Duodenal mucosa (tissue), 2 donors: ENCODE measurements around the gene PPL.

Source experiments
- H3K27ac ChIP-seq: one replicate; pipeline ENCODE4 v1.7.0; 2013; ENCODE audit warnings: low read depth, low read length
- H3K27me3 ChIP-seq, 2 donors: one replicate each; pipeline ENCODE4 v1.7.0; 2013; ENCODE audit warnings: low read length in 2 of 2, control low read depth in 1 of 2; ENCODE audit not compliant: insufficient read depth in 2 of 2, control insufficient read depth in 1 of 2
- H3K36me3 ChIP-seq, 2 donors: one replicate each; pipeline ENCODE4 v1.7.0; 2013; ENCODE audit warnings: low read length in 2 of 2, control low read depth in 1 of 2; ENCODE audit not compliant: insufficient read depth in 2 of 2, control insufficient read depth in 1 of 2
- H3K4me1 ChIP-seq, 2 donors: one replicate each; pipeline ENCODE4 v1.7.0; 2013; ENCODE audit warnings: low read length in 2 of 2, control low read depth in 1 of 2; ENCODE audit not compliant: insufficient read depth in 2 of 2, control insufficient read depth in 1 of 2
- H3K4me3 ChIP-seq, 2 donors: one replicate each; pipeline ENCODE4 v1.7.0; 2013; ENCODE audit warnings: low read length in 2 of 2, low read depth in 1 of 2
- H3K9ac ChIP-seq, 2 donors: one replicate each; pipeline ENCODE4 v1.7.0; 2013; ENCODE audit warnings: low read length in 2 of 2, low read depth in 1 of 2
- H3K9me3 ChIP-seq, 2 donors: one replicate each; pipeline ENCODE4 v1.7.0; 2013; ENCODE audit warnings: low read length in 2 of 2, control low read depth in 1 of 2; ENCODE audit not compliant: control insufficient read depth in 1 of 2

The PPL gene

GRCh38 chr16:4890026-4890425 lies 46.9 kb downstream of the PPL start:
- no peak overlapping the region for H3K9ac ChIP-seq
- H3K27me3 ChIP-seq, result no peaks in the 10 kb centered on the region
- H3K4me1 ChIP-seq, result no peaks in the 10 kb centered on the region
- no peak overlapping the region for H3K27ac ChIP-seq
- no peak overlapping the region for H3K4me3 ChIP-seq
- peaks cover 25 to 51% of the 10 kb centered on the region in 2 donors for H3K36me3 ChIP-seq
- no peaks in the 10 kb centered on the region for H3K9me3 ChIP-seq

GRCh38 chr16:4888428-4889135 lies 48.4 kb downstream of the PPL start:
- Histone ChIP-seq H3K27ac (no peak overlapping the region), H3K4me3 (no peak overlapping the region), H3K36me3 (peaks cover 39 to 65% of the 10 kb centered on the region in 2 donors), H3K27me3 (no peaks in the 10 kb centered on the region), H3K4me1 (no peaks in the 10 kb centered on the region), H3K9ac (no peak overlapping the region), H3K9me3 (no peaks in the 10 kb centered on the region)

GRCh38 chr16:4886151-4886550 lies 50.8 kb downstream of the PPL start:
- no peaks in the 10 kb centered on the region for H3K27me3 ChIP-seq
- no peaks in the 10 kb centered on the region for H3K9me3 ChIP-seq
- no peaks in the 10 kb centered on the region for H3K4me1 ChIP-seq
- H3K27ac ChIP-seq, result no peak overlapping the region
- H3K36me3 ChIP-seq, result peaks cover 57 to 80% of the 10 kb centered on the region in 2 donors
- H3K4me3 ChIP-seq, result no peak overlapping the region
- H3K9ac ChIP-seq, result no peak overlapping the region

- no peaks in the 10 kb centered on the region for H3K4me1 ChIP-seq
- no peaks in the 10 kb centered on the region for H3K9me3 ChIP-seq
- H3K27ac ChIP-seq, result no peak overlapping the region
- H3K36me3 ChIP-seq, result peaks cover 66 to 81% of the 10 kb centered on the region in 2 donors
- no peaks in the 10 kb centered on the region for H3K27me3 ChIP-seq
- H3K4me3 ChIP-seq, result no peak overlapping the region
- H3K9ac ChIP-seq, result no peak overlapping the region
Observed at GRCh38 chr16:4884972-4885874, 51.7 kb downstream of the PPL start.

GRCh38 chr16:4884209-4884608 lies 52.7 kb downstream of the PPL start:
- Histone ChIP-seq H3K36me3 (peaks cover 69 to 84% of the 10 kb centered on the region in 2 donors), H3K9ac (no peak overlapping the region), H3K9me3 (no peaks in the 10 kb centered on the region), H3K27ac (no peak overlapping the region), H3K4me3 (no peak overlapping the region), H3K27me3 (no peaks in the 10 kb centered on the region), H3K4me1 (no peaks in the 10 kb centered on the region)

GRCh38 chr16:4883501-4883900 lies 53.4 kb downstream of the PPL start:
- Histone ChIP-seq H3K4me3 (no peak overlapping the region), H3K4me1 (no peaks in the 10 kb centered on the region), H3K27me3 (no peaks in the 10 kb centered on the region), H3K9ac (no peak overlapping the region), H3K9me3 (no peaks in the 10 kb centered on the region), H3K36me3 (peaks cover 70 to 91% of the 10 kb centered on the region in 2 donors), H3K27ac (no peak overlapping the region)

GRCh38 chr16:4882633-4883285 lies 54.2 kb downstream of the PPL start:
- H3K9me3 ChIP-seq, result no peaks in the 10 kb centered on the region
- H3K9ac ChIP-seq, result no peak overlapping the region
- H3K27ac ChIP-seq, result no peak overlapping the region
- H3K4me3 ChIP-seq, result no peak overlapping the region
- no peaks in the 10 kb centered on the region for H3K27me3 ChIP-seq
- peaks cover 74 to 97% of the 10 kb centered on the region in 2 donors for H3K36me3 ChIP-seq
- no peaks in the 10 kb centered on the region for H3K4me1 ChIP-seq

- H3K9ac ChIP-seq, result no peak overlapping the region
- H3K27ac ChIP-seq, result no peak overlapping the region
- H3K4me3 ChIP-seq, result no peak overlapping the region
- H3K27me3 ChIP-seq, result no peaks in the 10 kb centered on the region
- no peaks in the 10 kb centered on the region for H3K9me3 ChIP-seq
- H3K4me1 ChIP-seq, result no peaks in the 10 kb centered on the region
- peaks cover 75 to 97% of the 10 kb centered on the region in 2 donors for H3K36me3 ChIP-seq
Observed at GRCh38 chr16:4882000-4882632, 54.8 kb downstream of the PPL start.

- Histone ChIP-seq H3K4me3 (no peak overlapping the region), H3K9me3 (no peaks in the 10 kb centered on the region), H3K36me3 (peaks cover 73 to 93% of the 10 kb centered on the region in 2 donors), H3K4me1 (no peaks in the 10 kb centered on the region), H3K27ac (no peak overlapping the region), H3K9ac (no peak overlapping the region), H3K27me3 (no peaks in the 10 kb centered on the region)
Observed at GRCh38 chr16:4880006-4880580, 56.9 kb downstream of the PPL start.
